Liver (tissue), 9 donors: Measurements from ENCODE around the gene TSPO2. TPM values are rescaled to one million over a fixed set of nuclear protein-coding genes. Genes with fewer than 3 reads are reported as not detected.
A peak's percentile ranks its signal among the peaks of the same experiment; 100 is the strongest.

Experiments used
- DNase-seq: peaks from one replicate; pipeline ENCODE4 v3.0.0-alpha.2; 2017; ENCODE audit warnings: low spot score
- H3K27ac ChIP-seq, 2 donors: one replicate each; pipeline ENCODE4 v1.7.0; 2013; ENCODE audit warnings: inconsistent platforms in 2 of 2, low read length in 2 of 2, control low read depth in 1 of 2, low read depth in 1 of 2, mild to moderate bottlenecking in 1 of 2
- H3K27me3 ChIP-seq, 4 donors: one replicate each; pipeline versions ENCODE4 v1.6.1 to v1.7.0; 2013; ENCODE audit warnings: low read length in 3 of 4, inconsistent platforms in 1 of 4, mild to moderate bottlenecking in 1 of 4, moderate library complexity in 1 of 4; ENCODE audit not compliant: control insufficient read depth in 4 of 4, insufficient read depth in 4 of 4
- H3K36me3 ChIP-seq, 4 donors: one replicate each; pipeline versions ENCODE4 v1.6.1 to v1.7.0; 2013; ENCODE audit warnings: low read length in 3 of 4, mild to moderate bottlenecking in 3 of 4, low read depth in 1 of 4, moderate library complexity in 1 of 4; ENCODE audit not compliant: control insufficient read depth in 4 of 4, insufficient read depth in 3 of 4
- H3K4me1 ChIP-seq, 4 donors: one replicate each; pipeline versions ENCODE4 v1.6.1 to v1.7.0; 2013; ENCODE audit warnings: low read length in 3 of 4, mild to moderate bottlenecking in 3 of 4, moderate library complexity in 1 of 4; ENCODE audit not compliant: control insufficient read depth in 4 of 4, insufficient read depth in 4 of 4
- H3K4me3 ChIP-seq, 3 donors: one replicate each; pipeline versions ENCODE4 v1.6.1 to v1.7.0; 2013; ENCODE audit warnings: low read length in 3 of 3, control low read depth in 1 of 3, low read depth in 1 of 3, mild to moderate bottlenecking in 1 of 3
- H3K9ac ChIP-seq, 2 donors: one replicate each; pipeline ENCODE4 v1.7.0; 2013; ENCODE audit warnings: low read length in 2 of 2, mild to moderate bottlenecking in 2 of 2, moderate library complexity in 2 of 2, control low read depth in 1 of 2, low read depth in 1 of 2
- H3K9me3 ChIP-seq, 4 donors: one replicate each; pipeline versions ENCODE4 v1.6.1 to v1.7.0; 2013; ENCODE audit warnings: low read length in 3 of 4; ENCODE audit not compliant: control insufficient read depth in 4 of 4
- ATF3 ChIP-seq: IDR thresholded peaks from 2 replicates; pipeline ENCODE4 v1.6.1; 2016; ENCODE audit warnings: antibody characterized with exemption
- EGR1 ChIP-seq, 2 donors: IDR thresholded peaks; 2 replicates each; pipeline ENCODE4 v1.6.1; 2016 to 2018; ENCODE audit warnings: antibody characterized with exemption in 2 of 2, low read depth in 2 of 2
- FOXA1 ChIP-seq: IDR thresholded peaks from 2 replicates; pipeline ENCODE4 v1.6.1; 2016; ENCODE audit warnings: antibody characterized with exemption
- FOXA2 ChIP-seq: IDR thresholded peaks from 2 replicates; pipeline ENCODE4 v1.6.1; 2016; ENCODE audit warnings: antibody characterized with exemption
- GABPA ChIP-seq, 2 donors: IDR thresholded peaks in 1 of 2; conservative IDR thresholded peaks in 1 of 2; 2 replicates each; pipeline ENCODE4 v1.6.1; 2016; ENCODE audit warnings: antibody characterized with exemption in 2 of 2, mild to moderate bottlenecking in 1 of 2, moderate library complexity in 1 of 2
- HNF4A ChIP-seq, 2 donors: conservative IDR thresholded peaks; 2 replicates each; pipeline ENCODE4 v1.6.1; 2016; ENCODE audit warnings: antibody characterized with exemption in 2 of 2, mild to moderate bottlenecking in 2 of 2
- MAX ChIP-seq: IDR thresholded peaks from 2 replicates; pipeline ENCODE4 v1.6.1; 2016; ENCODE audit warnings: antibody characterized with exemption
- RAD21 ChIP-seq, 2 donors: IDR thresholded peaks; 2 replicates each; pipeline ENCODE4 v1.6.1; 2016; ENCODE audit warnings: antibody characterized with exemption in 2 of 2, mild to moderate bottlenecking in 2 of 2
- REST ChIP-seq: IDR thresholded peaks from 2 replicates; pipeline ENCODE4 v1.6.1; 2016; ENCODE audit warnings: antibody characterized with exemption, mild to moderate bottlenecking
- RXRA ChIP-seq, 2 donors: IDR thresholded peaks; 2 replicates each; pipeline ENCODE4 v1.6.1; 2017 to 2018; ENCODE audit warnings: antibody characterized with exemption in 2 of 2, mild to moderate bottlenecking in 1 of 2
- TAF1 ChIP-seq: conservative IDR thresholded peaks from 2 replicates; pipeline ENCODE4 v1.6.1; 2016; ENCODE audit warnings: antibody characterized with exemption, mild to moderate bottlenecking
- YY1 ChIP-seq: IDR thresholded peaks from 2 replicates; pipeline ENCODE4 v1.6.1; 2016; ENCODE audit warnings: antibody characterized with exemption, mild to moderate bottlenecking
- WGBS: extraction: QIAGEN DNeasy Blood & Tissue Kit; methylation state at CpG from one replicate; pipeline ENCODE4 v1.1.7; 2013; 5-methylcytosine and 5-hydroxymethylcytosine counted together
- polyA plus RNA-seq, 2 donors: library from polyadenylated mRNA; stranded (reverse) in 1 of 2; unstranded in 1 of 2; fragments of 200-250 nt in 1 of 2; fragments of >200 nt in 1 of 2; fragmentation: Nextera tagmentation in 1 of 2; extraction: Ambion mirVana in 1 of 2; gene quantifications; one replicate each; pipeline versions ENCODE4 v1.2.1 to v1.2.3, GENCODE V29; 2013 to 2015
- total RNA-seq, 2 donors: library from RNA; depleted of rRNA; stranded (reverse); fragments of >200 nt; gene quantifications; one replicate each; pipeline ENCODE4 v1.2.3, GENCODE V29; 2014
- donor health status: healthy.
- donor health status: healthy.
- donor health status: healthy.
- donor health status: healthy.
- donor health status: healthy.

The TSPO2 gene
- total and polyA plus RNA-seq, 4 donors = 0.25 to 64.9 (median 0.43) TPM

GRCh38 chr6:41073968-41074691, 31.9 kb downstream of the TSPO2 start:
- Histone ChIP-seq H3K36me3 (peaks cover 0 to 4% (median 0%) of the 10 kb centered on the region in 4 donors), H3K27ac (peak overlapping the region; percentile 99 to 100), H3K9me3 (no peaks in the 10 kb centered on the region), H3K9ac (peak overlapping the region; percentile 34 to 96), H3K27me3 (no peaks in the 10 kb centered on the region), H3K4me1 (peaks cover 1 to 42% (median 34%) of the 10 kb centered on the region in 4 donors), H3K4me3 (peak overlapping the region; percentile 84 to 93 (median 84))
- no peak for DNase-seq
- peak in 1 of 2 donors; percentile 9 for TF ChIP-seq GABPA (IDR thresholded peaks at IDR 0.05 in 1 of 2, conservative IDR thresholded peaks at IDR 0.05 in 1 of 2)
- no peak for TF ChIP-seq RXRA (IDR thresholded peaks at IDR 0.05)
- TF ChIP-seq RAD21 (IDR thresholded peaks at IDR 0.05) = no peak
- TF ChIP-seq EGR1 (IDR thresholded peaks at IDR 0.05; ENCODE audit: low read depth in 2 of 2) = peak in 1 of 2 donors; percentile 5
- peak; percentile 4 for TF ChIP-seq REST
- 3% methylated on average over 11 of the region's 11 CpGs for WGBS

- no peaks in the 10 kb centered on the region for H3K9me3 ChIP-seq
- H3K4me3 ChIP-seq = peak overlapping the region; percentile 84 to 93 (median 84)
- peak overlapping the region; percentile 99 to 100 for H3K27ac ChIP-seq
- peak overlapping the region in 1 of 2 donors; percentile 40 for H3K9ac ChIP-seq
- DNase-seq = no peak
- peaks cover 1 to 42% (median 34%) of the 10 kb centered on the region in 4 donors for H3K4me1 ChIP-seq
- TF ChIP-seq FOXA1 = no peak
- peak; percentile 14 to 40 for TF ChIP-seq RXRA (IDR thresholded peaks at IDR 0.05)
- TF ChIP-seq FOXA2 = peak; percentile 17
- peak; percentile 7 for TF ChIP-seq MAX
- TF ChIP-seq HNF4A (conservative IDR thresholded peaks at IDR 0.05) = peak; percentile 38 to 49
- peak; percentile 12 to 34 for TF ChIP-seq RAD21 (IDR thresholded peaks at IDR 0.05)
- TF ChIP-seq GABPA (IDR thresholded peaks at IDR 0.05 in 1 of 2, conservative IDR thresholded peaks at IDR 0.05 in 1 of 2) = no peak
- no peak for TF ChIP-seq YY1
- no peak for TF ChIP-seq TAF1
- TF ChIP-seq ATF3 = peak; percentile 16
- TF ChIP-seq REST = peak; percentile 24
- TF ChIP-seq EGR1 (IDR thresholded peaks at IDR 0.05; ENCODE audit: low read depth in 2 of 2) = peak in 1 of 2 donors; percentile 25
- 26% methylated on average over 11 of the region's 11 CpGs for WGBS
- H3K27me3 ChIP-seq = no peaks in the 10 kb centered on the region
- peaks cover 0 to 7% (median 2%) of the 10 kb centered on the region in 4 donors for H3K36me3 ChIP-seq
Observed at GRCh38 chr6:41074692-41075436, 32.6 kb downstream of the TSPO2 start.
